ENCODE results near the gene PPP1R9B.

Gene PPP1R9B

DNA sequence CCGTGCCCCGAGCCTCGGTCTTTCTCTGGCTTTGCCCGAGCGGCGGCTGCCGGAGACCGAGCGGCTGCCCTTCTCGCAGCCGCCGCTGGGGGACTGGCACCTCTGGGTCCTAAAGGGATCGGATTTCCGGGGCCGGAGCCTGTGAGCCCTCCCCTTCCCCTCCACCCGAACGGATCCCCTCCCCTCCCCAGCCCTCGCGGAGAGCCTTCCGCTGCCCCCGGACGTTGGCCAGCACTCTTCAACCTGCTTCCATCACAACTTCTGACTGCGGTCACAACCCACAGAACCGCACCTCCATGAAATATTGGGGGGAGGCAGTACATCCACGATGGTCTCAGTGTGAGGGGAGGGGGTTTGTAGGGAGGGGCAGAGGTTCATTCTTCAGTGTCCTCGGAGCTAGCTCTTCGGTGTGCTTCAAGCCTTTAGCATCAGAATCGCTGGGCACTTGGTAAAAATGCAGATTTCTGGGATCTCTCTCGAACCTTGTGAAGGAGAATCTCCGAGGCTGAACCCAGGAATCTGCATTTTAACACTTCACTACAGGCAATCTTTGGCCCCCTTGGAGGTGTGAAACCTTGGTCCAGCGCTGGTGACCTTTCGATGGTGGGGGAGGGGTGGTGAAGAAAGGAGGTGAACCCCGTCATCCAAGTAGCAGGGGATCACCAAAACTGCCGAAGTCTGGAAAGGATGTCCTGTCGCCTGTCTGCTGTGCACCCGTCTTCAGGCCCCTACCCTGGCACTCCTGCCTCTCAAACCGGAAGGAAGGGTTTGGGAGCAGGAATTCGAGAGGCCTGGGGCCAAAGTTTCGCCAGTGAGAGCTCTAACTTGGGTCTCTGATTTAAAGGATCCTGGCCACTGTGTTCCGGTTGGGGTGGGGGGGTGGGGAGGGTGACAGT lies 812 bp upstream of the PPP1R9B start:
- Histone ChIP-seq H3K4me3 (ENCODE audit: low read depth, low read length, poor library complexity, severe bottlenecking) (peak overlapping the region; percentile 80), H4K20me1 (ENCODE audit: insufficient read depth, low read length) (no peaks in the 10 kb centered on the region), H3K79me2 (ENCODE audit: insufficient read depth, low read length) (no peaks in the 10 kb centered on the region), H3K4me2 (ENCODE audit: low read length) (peak overlapping the region; percentile 97), H3F3A (ENCODE audit: insufficient read depth, low read length) (no peaks in the 10 kb centered on the region; the same call in 1 of the 2 replicates), H3K36me3 (ENCODE audit: insufficient read depth, low read length) (no peaks in the 10 kb centered on the region), H3K9me2 (ENCODE audit: low read depth, low read length) (no peaks in the 10 kb centered on the region), H3K9ac (ENCODE audit: low read length) (peak overlapping the region; percentile 93), H3K9me3 (ENCODE audit: low read length) (no peaks in the 10 kb centered on the region), H3K4me1 (ENCODE audit: insufficient read depth, low read length, severe bottlenecking) (peaks cover 35% of the 10 kb centered on the region), H2AFZ (ENCODE audit: low read length) (no peak overlapping the region), H3K27ac (ENCODE audit: low read depth, low read length, poor library complexity, severe bottlenecking) (peak overlapping the region; percentile 58), H3K27me3 (ENCODE audit: insufficient read depth, low read length) (no peaks in the 10 kb centered on the region)
- TF ChIP-seq EZH2 (IDR thresholded peaks at IDR 0.05; ENCODE audit: borderline replicate concordance, low read length), result no peak
- peak; percentile 29; the same call in 1 of the 2 replicates for TF ChIP-seq CTCF (IDR thresholded peaks at IDR 0.05; ENCODE audit: low read length)

DNA sequence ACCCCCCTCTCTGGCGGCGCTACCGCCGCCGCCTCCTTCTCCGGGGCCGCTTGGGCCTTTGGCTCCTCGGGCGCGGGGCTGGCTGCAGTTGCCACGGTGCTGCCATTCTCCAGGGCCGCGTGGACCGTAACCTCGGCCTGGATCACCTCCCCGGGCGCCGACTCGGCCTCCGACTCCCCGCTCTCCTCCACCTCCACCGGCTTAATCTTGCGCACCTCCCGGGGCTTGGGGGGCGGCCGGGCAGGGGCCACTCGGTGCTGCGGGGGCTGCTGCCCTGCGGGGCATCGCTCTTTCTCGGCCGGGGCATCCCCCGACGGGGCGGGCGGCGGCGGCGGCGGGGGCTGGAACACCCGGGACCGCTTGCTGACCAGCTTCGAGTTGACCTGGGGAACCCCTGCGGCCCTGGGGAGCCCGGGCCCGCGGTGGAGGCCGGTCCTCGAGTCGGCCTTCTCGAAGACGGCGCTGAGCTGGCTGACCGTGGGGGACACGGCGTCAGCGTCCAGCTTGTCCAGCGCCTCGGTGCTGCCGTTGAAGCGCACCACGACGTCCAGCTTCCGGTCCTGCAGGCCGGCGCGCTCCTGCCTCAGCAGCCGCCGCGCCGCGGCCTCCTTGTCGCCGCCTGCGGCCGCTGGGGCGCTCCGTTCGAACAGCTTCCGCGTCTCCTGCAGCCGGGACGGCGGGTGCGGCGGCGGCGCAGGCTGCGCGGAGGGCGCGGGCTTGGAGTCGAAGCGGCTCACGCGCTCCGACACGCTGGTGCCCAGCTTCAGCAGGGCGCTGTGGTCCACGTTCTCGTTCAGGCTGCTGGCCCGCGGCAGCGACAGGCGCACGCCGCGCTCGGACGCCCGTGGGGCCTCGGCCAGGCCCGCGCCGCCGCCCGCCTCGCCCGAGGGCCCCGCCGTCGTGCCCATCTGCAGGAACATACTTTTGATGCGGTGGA lies 792 bp downstream of the PPP1R9B start:
- Histone ChIP-seq H3K9me3 (ENCODE audit: low read length) (no peaks in the 10 kb centered on the region), H3K9me2 (ENCODE audit: low read depth, low read length) (no peaks in the 10 kb centered on the region), H3F3A (ENCODE audit: insufficient read depth, low read length) (no peaks in the 10 kb centered on the region), H3K36me3 (ENCODE audit: insufficient read depth, low read length) (peaks cover 10% of the 10 kb centered on the region), H3K79me2 (ENCODE audit: insufficient read depth, low read length) (no peaks in the 10 kb centered on the region), H4K20me1 (ENCODE audit: insufficient read depth, low read length) (no peaks in the 10 kb centered on the region), H3K4me1 (ENCODE audit: insufficient read depth, low read length, severe bottlenecking) (peaks cover 35% of the 10 kb centered on the region), H3K27me3 (ENCODE audit: insufficient read depth, low read length) (no peaks in the 10 kb centered on the region), H2AFZ (ENCODE audit: low read length) (no peak overlapping the region), H3K4me2 (ENCODE audit: low read length) (peak overlapping the region; percentile 69), H3K4me3 (ENCODE audit: low read depth, low read length, poor library complexity, severe bottlenecking) (peak overlapping the region; percentile 80), H3K9ac (ENCODE audit: low read length) (peak overlapping the region; percentile 93), H3K27ac (ENCODE audit: low read depth, low read length, poor library complexity, severe bottlenecking) (peak overlapping the region; percentile 70)
- TF ChIP-seq CTCF (IDR thresholded peaks at IDR 0.05; ENCODE audit: low read length) (no peak), EZH2 (IDR thresholded peaks at IDR 0.05; ENCODE audit: borderline replicate concordance, low read length) (no peak)

GRCh38 chr17:50149091-50149416 lies 1.4 kb downstream of the PPP1R9B start:
- no peaks in the 10 kb centered on the region for H4K20me1 ChIP-seq (ENCODE audit: insufficient read depth, low read length)
- H3K9me3 ChIP-seq (ENCODE audit: low read length), result no peaks in the 10 kb centered on the region
- peaks cover 35% of the 10 kb centered on the region for H3K4me1 ChIP-seq (ENCODE audit: insufficient read depth, low read length, severe bottlenecking)
- no peak for TF ChIP-seq CTCF (IDR thresholded peaks at IDR 0.05; ENCODE audit: low read length)
- TF ChIP-seq EZH2 (IDR thresholded peaks at IDR 0.05; ENCODE audit: borderline replicate concordance, low read length), result no peak
- H3K9me2 ChIP-seq (ENCODE audit: low read depth, low read length), result no peaks in the 10 kb centered on the region
- no peaks in the 10 kb centered on the region for H3F3A ChIP-seq (ENCODE audit: insufficient read depth, low read length)
- peaks cover 17% of the 10 kb centered on the region for H3K36me3 ChIP-seq (ENCODE audit: insufficient read depth, low read length)
- H2AFZ ChIP-seq (ENCODE audit: low read length), result no peak overlapping the region
- H3K27ac ChIP-seq (ENCODE audit: low read depth, low read length, poor library complexity, severe bottlenecking), result peak overlapping the region; percentile 70
- H3K9ac ChIP-seq (ENCODE audit: low read length), result peak overlapping the region; percentile 93
- no peaks in the 10 kb centered on the region for H3K27me3 ChIP-seq (ENCODE audit: insufficient read depth, low read length)
- H3K4me3 ChIP-seq (ENCODE audit: low read depth, low read length, poor library complexity, severe bottlenecking), result peak overlapping the region; percentile 80
- H3K79me2 ChIP-seq (ENCODE audit: insufficient read depth, low read length), result no peaks in the 10 kb centered on the region
- H3K4me2 ChIP-seq (ENCODE audit: low read length), result peak overlapping the region; percentile 69
